GF-D8 (cell line): ENCODE results near the gene ATOH8.

Experiments
- DNase-seq: peaks from one replicate; lab custom pipeline; 2025; lab: John Stamatoyannopoulos, UW

ATOH8 gene

GRCh38 chr2:85786865-85787264 lies 33.1 kb downstream of the ATOH8 start:
- DNase-seq = no peak

- DNase-seq = no peak
Observed at GRCh38 chr2:85787282-85787980, 33.6 kb downstream of the ATOH8 start.

- no peak for DNase-seq
Observed at GRCh38 chr2:85787981-85788340, 34.2 kb downstream of the ATOH8 start.

GRCh38 chr2:85788603-85789002 lies 34.8 kb downstream of the ATOH8 start:
- DNase-seq = no peak

GRCh38 chr2:85789271-85789670 lies 35.5 kb downstream of the ATOH8 start:
- DNase-seq = no peak

- no peak for DNase-seq
Observed at GRCh38 chr2:85790032-85790431, 36.2 kb downstream of the ATOH8 start.

- peak; percentile 29 for DNase-seq
Observed at GRCh38 chr2:85790499-85791188, 36.9 kb downstream of the ATOH8 start.

GRCh38 chr2:85791704-85792565 lies 38.1 kb downstream of the ATOH8 start:
- no peak for DNase-seq

- no peak for DNase-seq
Observed at GRCh38 chr2:85792783-85793441, 39.1 kb downstream of the ATOH8 start.

- no peak for DNase-seq
Observed at GRCh38 chr2:85793584-85793983, 39.8 kb downstream of the ATOH8 start.

GRCh38 chr2:85794038-85794441 lies 40.2 kb downstream of the ATOH8 start:
- no peak for DNase-seq

- DNase-seq = no peak
Observed at GRCh38 chr2:85794491-85795121, 40.8 kb downstream of the ATOH8 start.

- no peak for DNase-seq
Observed at GRCh38 chr2:85795331-85796045, 41.7 kb downstream of the ATOH8 start.

GRCh38 chr2:85796046-85796340 lies 42.2 kb downstream of the ATOH8 start:
- DNase-seq = no peak

- no peak for DNase-seq
Observed at GRCh38 chr2:85796341-85797262, 42.8 kb downstream of the ATOH8 start.

GRCh38 chr2:85797263-85797660 lies 43.5 kb downstream of the ATOH8 start:
- DNase-seq = no peak

- DNase-seq = no peak
Observed at GRCh38 chr2:85797921-85798320, 44.1 kb downstream of the ATOH8 start.

GRCh38 chr2:85799215-85799956 lies 45.6 kb downstream of the ATOH8 start:
- DNase-seq = no peak

GRCh38 chr2:85800586-85800985 lies 46.8 kb downstream of the ATOH8 start:
- peak; percentile 20 for DNase-seq

GRCh38 chr2:85801871-85802270 lies 48.1 kb downstream of the ATOH8 start:
- no peak for DNase-seq
